HCEC 1CT (cell line): ENCODE data around the gene ZPBP2.
"Not testable (repeated sequence)": the region's sequence is repeated elsewhere in the genome, so short reads cannot be mapped to it uniquely, and the experiment has no call there.

Source experiments
- DNase-seq: peaks from one replicate; pipeline ENCODE4 v3.0.0-alpha.2; 2017

ZPBP2 gene

GRCh38 chr17:39855911-39856649, 11.9 kb upstream of the ZPBP2 start:
- not testable (repeated sequence) for DNase-seq

- DNase-seq, result no peak
These were observed 6.8 kb upstream of the ZPBP2 start for GRCh38 chr17:39861235-39861634.

- DNase-seq, result no peak
These were observed 4.6 kb upstream of the ZPBP2 start for GRCh38 chr17:39863244-39863917.

- no peak for DNase-seq
These were observed 3.9 kb upstream of the ZPBP2 start, which contains the start of gene IKZF3 for GRCh38 chr17:39863918-39864746. TSS of gene IKZF3 (minus strand) at chr17:39864312. CDS start at chr17:39864126, 186 bp downstream.

- no peak for DNase-seq
These were observed 1.8 kb upstream of the ZPBP2 start for GRCh38 chr17:39866013-39866730.

- DNase-seq, result no peak
These were observed 720 bp upstream of the ZPBP2 start for GRCh38 chr17:39867084-39867879.

- DNase-seq, result no peak
These were observed 546 bp downstream of the ZPBP2 start for GRCh38 chr17:39868554-39868942.

GRCh38 chr17:39870776-39871175, 2.8 kb downstream of the ZPBP2 start:
- DNase-seq, result no peak

GRCh38 chr17:39871801-39872200, 3.8 kb downstream of the ZPBP2 start:
- no peak for DNase-seq

- peak; percentile 25 for DNase-seq
These were observed 4.7 kb downstream of the ZPBP2 start for GRCh38 chr17:39872751-39873150.

GRCh38 chr17:39886102-39886501, 18.1 kb downstream of the ZPBP2 start:
- not testable (repeated sequence) for DNase-seq

- DNase-seq, result no peak
These were observed 19.1 kb downstream of the ZPBP2 start for GRCh38 chr17:39887078-39887477.

GRCh38 chr17:39889200-39889599, 21.2 kb downstream of the ZPBP2 start:
- no peak for DNase-seq

GRCh38 chr17:39894681-39895376, 26.8 kb downstream of the ZPBP2 start:
- no peak for DNase-seq

GRCh38 chr17:39898088-39898487, 30.1 kb downstream of the ZPBP2 start:
- DNase-seq, result no peak

- DNase-seq, result no peak
These were observed 31.2 kb downstream of the ZPBP2 start for GRCh38 chr17:39899215-39899614.

- DNase-seq, result not testable (repeated sequence)
These were observed 34.0 kb downstream of the ZPBP2 start for GRCh38 chr17:39902027-39902426.

GRCh38 chr17:39903158-39903884, 35.3 kb downstream of the ZPBP2 start:
- DNase-seq, result no peak

GRCh38 chr17:39904990-39905288, 36.9 kb downstream of the ZPBP2 start:
- no peak for DNase-seq

GRCh38 chr17:39908789-39909352, 40.9 kb downstream of the ZPBP2 start:
- DNase-seq, result no peak
